ENCODE data around the gene SPATA6L.

- TF ChIP-seq POLR2A (IDR thresholded peaks at IDR 0.05) (no peak), CTCF (IDR thresholded peaks at IDR 0.05) (no peak)
Measured at GRCh38 chr9:4581035-4581760, 85.1 kb downstream of the SPATA6L start.

Data from esophagus squamous epithelium (tissue), 4 donors.